NCI-H345 (cell line): ENCODE results near the gene LURAP1L.

Experiments
- DNase-seq: peaks from one replicate; lab custom pipeline; 2025; lab: John Stamatoyannopoulos, UW

Gene LURAP1L

DNA sequence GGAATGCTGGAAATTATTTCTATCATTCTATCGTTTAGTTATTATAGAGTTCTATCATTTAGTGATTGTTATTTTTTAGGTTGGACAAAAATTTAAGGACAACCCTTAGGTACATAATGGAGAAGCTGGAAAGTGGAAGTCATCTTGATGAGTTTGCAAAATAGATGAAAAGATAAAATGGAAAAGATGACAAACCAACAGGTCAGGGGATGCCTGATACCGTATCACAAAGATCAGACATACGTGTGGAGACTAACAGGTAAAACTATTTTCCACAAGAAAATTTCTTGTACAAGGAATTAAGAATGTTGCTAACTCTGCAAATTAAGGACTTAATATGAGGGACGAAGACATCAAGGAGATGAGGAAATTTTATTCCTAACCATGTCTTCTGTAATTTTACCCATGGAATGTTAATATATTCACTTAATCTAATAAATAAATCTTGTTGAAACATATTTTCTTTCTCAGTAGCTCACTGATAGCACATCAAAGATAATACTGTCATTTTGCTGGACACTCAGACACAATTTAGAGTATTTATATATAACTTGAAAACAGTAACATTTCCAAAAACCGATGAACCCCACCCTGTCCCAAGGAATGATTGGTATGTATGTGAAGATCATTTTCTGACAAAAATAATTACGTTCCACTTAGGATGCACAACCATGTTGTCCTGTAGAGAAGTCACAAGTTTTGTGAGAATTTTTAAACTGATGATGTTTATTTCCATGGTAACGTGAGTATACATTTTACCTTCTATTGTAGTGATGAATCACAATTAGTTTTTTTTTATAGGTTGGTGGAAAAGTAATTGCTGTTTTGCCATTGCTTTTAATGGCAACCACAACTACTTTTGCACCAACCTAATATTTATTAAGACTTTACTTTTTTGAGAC lies 2.6 kb downstream of the LURAP1L start:
- DNase-seq = no peak

GRCh38 chr9:12778389-12778788 lies 3.6 kb downstream of the LURAP1L start:
- DNase-seq = no peak

DNA sequence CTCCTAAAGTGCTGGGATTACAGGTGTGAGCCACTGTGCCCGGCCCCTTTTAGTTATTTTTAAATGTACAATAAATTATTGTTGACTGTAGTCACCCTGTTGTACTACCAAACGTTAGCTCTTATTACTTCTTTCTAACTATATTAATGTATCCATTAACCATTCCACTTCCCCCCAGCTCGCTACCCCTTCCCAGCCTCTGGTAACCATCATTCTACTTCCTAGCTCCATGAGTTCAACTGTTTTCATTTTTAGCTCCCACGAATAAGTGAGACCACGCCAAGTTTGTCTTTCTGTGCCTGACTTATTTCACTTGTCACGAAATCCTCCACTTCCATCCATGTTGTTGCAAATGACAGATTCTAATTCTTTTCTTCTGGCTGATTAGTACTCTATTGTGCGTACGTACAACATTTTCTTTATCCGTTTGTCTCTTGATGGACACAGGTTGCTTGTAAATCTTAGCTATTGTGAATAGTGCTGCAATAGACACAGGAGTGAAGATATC lies 6.5 kb downstream of the LURAP1L start:
- DNase-seq = no peak

- DNase-seq = no peak
These were observed 9.1 kb downstream of the LURAP1L start for GRCh38 chr9:12783767-12784460.

DNA sequence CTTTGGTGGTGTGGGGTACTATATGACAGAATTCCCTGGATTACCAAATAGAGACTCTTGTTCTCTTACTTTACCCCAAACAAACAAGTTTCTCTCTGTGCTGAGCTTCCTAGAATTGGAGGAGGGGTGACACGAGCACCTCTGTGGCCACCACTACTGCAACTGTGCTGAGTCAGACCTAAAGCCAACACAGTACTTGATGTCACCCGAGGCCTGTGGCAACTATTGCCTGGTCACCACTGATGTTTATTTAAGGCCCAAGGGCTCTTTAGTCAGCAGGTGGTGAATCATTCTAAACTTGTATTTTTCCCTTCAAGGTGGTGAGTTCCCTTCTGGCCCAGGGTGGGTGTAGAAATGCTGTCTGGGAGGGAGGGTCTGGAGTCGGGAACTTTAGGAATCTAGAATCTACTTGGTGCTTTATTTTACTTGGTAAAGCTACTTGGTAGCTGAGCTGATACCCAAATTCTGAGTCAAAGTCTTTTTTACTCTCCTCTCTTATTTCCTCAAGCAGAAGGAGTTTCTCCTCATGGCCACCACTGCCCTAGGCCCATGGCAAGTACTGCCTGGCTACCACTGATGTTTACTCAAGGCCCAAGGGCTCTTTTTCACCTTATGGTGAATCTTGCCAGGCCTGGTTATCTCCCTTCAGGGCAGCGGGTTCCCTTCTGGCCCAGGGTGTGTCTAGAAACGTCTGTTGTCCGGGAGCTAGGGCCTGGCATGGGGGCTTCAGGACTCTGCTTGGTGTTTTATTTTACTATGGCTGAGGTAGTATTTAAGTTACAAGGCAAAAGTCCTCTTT lies 9.8 kb downstream of the LURAP1L start:
- no peak for DNase-seq

- DNase-seq = no peak
These were observed 10.5 kb downstream of the LURAP1L start for GRCh38 chr9:12785260-12785770.

DNA sequence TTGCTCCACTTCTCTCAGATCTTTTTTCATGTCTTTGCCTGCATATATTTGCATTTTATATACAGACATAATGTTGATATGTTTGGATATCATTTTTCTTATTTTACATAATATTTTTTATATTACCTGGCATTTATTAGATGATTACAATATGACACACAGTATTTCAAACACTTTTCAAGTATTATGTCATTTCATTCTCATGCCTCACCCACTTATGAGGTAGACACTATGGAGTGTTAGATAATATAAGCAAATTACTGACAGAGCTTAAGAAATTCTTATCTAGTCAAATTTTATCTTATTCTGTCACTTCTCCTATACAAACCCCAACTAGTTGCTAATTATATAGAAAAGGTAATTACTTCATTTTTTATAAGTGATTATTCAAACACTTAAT lies 11.1 kb downstream of the LURAP1L start:
- DNase-seq = no peak

GRCh38 chr9:12790001-12790400 lies 15.2 kb downstream of the LURAP1L start:
- DNase-seq = no peak

- no peak for DNase-seq
These were observed 16.1 kb downstream of the LURAP1L start for GRCh38 chr9:12790883-12791282.

DNA sequence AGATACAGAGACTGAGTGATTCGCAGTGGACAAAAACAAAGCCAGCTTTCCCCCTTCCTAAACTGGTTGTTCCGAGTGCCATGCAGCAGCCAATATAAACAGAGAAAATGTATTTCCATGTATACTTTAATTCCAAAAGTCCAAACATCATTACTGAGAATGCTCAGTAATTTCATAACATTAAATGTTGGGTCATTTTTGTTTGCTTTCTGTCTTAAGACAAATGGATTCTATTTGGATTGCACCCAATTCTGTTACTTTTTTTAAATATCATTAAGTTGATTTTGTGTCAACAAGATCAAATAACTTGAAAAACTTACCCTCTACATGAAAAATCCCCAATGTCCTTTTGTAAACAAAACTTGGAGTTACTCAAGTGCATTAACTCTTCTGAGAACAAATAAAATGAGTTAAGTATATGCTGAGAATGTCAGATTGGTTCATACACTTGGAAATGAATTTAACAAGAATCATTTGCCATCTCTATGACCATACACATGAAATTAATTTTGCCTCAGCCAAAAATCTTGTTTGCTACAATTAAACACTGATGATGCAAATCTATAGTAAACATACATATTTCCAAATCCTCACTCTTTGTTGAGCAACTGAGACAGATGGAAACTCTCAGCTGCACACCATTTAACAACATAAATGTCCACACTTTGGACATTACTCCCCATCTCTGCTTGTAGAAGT lies 19.4 kb downstream of the LURAP1L start:
- no peak for DNase-seq

DNA sequence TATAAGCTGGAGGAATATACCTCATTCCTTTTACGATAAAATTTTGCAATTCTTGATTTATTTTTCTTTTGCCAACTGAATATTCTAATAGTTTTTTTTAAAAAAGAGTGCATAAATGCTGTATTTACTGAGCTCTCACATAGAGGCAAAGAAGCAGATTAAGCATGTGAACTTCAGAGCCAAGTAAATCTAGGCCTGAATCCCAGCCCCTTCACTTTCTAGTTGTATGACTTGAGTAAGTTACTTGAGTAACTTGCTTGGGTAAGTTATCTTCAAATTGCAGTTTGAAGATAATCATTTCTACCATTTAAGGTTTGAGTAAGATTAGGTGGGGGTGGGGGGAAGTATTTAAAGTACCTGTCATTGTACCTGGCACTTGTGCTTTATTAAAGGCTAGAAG lies 21.8 kb downstream of the LURAP1L start:
- DNase-seq = no peak

GRCh38 chr9:12797037-12797436 lies 22.2 kb downstream of the LURAP1L start:
- no peak for DNase-seq

DNA sequence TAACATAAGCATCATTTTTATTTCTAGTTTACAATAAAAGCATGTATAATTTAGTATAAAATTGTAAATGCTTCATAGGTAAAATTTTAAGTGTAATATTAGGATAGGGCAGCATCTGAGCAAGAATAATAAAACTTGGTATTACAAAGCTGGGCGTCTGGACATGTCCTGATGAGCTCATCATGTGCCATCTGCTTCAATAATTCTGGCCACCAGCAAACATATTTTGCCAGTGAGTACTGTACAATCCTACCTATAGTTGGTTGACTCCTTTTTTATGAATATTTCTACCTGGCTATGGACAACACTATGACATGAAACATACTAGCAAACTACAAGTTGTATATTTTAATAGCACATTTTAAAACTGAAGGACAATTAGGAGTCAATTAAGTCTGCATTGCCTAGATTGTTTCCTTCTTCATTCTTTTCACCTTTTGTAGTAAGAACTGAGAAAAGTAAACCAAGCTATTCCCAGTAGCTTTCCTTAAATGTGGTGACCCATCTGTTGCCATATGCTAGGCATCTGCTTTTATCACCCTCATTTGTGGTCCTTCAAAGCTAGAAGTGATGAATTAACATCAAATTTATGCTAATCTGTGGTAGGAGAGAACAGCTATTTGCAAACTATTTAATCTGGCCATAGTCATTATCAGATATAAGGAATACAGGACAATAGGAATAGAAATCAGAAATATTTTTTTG lies 23.4 kb downstream of the LURAP1L start:
- no peak for DNase-seq

GRCh38 chr9:12801187-12801586 lies 26.4 kb downstream of the LURAP1L start:
- DNase-seq = no peak

DNA sequence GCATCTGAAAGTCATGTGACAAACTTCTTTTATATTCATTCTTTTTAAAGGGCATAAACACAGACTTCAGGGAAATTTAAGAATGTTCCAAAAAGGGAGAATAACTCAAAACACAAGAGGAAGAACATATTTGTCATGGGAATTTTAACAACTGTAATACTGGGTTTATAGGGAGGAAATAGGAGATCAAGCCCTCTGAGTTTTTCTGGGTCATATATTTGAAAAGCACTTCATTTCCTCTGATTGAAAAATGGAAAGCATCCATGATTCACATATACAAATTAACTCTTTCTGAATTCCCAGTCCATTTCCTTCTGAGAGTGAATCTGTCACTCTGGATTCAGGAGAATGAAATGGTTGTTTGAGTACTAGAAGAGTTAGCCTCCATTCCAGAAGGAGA lies 26.8 kb downstream of the LURAP1L start:
- DNase-seq = no peak

DNA sequence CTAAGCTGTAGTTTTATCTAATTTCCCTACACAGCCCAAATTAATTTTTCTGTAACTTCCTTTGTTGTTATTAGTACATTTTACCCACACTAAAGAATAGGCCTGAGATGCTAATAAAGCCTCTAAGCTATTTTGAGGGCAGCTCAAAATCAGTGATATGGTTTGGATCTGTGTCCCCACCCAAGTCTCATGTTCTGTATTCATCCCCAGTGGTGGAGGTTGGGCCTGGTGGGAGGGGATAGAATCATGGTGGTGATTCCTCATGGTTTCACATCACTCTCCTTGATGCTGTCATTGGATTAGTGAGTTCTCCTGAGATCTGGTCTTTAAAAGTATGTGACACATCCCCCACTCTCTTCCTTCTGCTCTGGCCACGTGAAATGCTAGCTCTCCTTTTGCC lies 27.3 kb downstream of the LURAP1L start:
- no peak for DNase-seq

- DNase-seq = no peak
These were observed 33.7 kb downstream of the LURAP1L start for GRCh38 chr9:12808569-12808968.

- no peak for DNase-seq
These were observed 34.9 kb downstream of the LURAP1L start for GRCh38 chr9:12809720-12810119.

DNA sequence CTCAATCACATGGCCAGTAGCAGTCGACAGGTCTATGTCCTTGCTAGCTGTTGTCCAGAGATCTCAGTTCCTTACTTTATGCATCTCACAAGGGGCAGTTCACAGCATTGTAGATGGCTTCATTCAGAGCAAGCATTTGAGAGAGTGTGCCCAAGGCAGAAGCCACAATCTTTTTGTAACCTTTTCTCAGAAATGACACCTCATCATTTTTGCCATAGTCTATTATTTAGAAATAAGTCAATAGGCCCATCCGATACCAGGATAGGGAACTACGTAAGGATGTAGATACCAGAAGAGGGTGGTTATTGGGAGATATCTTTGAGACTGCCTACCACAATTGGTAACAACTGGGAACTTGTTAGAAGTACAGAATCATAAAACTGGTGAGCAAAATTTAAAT lies 37.1 kb downstream of the LURAP1L start:
- DNase-seq = no peak

DNA sequence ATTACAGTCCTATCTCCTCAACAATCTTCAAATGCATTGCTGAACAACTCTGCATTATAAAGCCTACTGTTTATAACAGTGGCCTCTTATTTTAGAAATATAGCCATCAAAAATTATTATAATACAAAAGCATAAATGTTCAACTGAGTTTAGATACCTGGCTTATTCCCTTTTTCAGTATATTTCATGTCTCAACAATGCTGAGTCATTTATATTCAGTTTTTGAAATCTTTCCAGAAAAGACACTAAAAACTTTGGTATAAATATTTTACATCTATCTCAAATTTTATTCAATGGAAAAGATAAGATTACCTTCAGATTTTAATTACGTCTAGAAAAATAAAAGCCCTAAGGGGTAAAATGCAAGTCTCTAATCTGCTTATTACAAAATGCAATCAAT lies 37.9 kb downstream of the LURAP1L start:
- DNase-seq = no peak

DNA sequence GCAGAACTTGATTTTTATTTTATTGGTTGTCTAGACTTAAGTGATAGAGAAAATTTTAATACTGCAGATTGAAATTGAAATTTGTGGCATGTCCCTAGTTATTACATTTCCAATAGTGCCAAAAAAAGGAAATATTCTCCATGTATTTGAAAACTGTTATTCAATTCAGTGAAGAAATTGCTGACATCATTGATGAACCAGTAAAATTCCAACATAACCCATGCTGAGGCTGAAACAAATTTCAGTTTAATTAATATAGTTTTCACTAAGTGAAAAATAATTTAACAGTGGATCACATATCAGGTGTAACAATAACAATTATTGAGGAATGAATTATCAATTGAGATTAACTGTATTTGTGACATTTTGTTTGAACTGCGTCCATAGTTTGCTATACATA lies 38.7 kb downstream of the LURAP1L start:
- DNase-seq = no peak
